ENCODE measurements around the gene RFX4. TPM values are rescaled to one million over a fixed set of nuclear protein-coding genes. Genes with fewer than 3 reads are reported as not detected.

RFX4 gene
- total and polyA plus RNA-seq, 9 of the 15 experiments (the other 6 are each of a cell fraction or from before 2014, with no cell fraction given): not detected

DNA sequence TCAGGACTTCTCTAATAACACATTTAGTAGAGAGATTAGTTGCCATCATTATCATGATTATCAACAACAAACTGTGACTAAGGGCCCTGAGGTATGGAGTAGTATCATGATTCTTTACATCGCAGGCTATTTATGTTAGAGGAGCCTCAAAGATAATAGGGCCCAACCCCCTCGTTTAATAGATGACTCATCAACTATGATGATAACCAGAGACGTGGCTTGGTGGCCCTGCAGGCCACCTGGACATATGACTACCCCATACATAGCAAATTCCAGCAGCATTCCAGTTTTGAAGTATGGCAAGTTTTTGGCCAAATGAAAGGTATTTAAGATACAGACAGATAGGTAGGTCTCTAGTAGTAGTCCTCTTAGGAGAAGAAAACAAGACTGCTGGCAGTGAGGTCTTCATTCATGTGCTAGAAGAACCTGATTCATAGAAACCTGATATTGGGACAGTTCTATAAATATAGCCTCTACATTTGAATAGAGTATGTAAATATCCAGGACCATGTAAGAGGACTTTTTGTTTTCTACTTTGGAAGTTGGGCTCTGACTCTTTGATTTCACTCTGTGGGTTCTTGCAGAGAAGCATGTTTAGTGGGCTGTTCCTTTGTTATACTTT is 197.3 kb downstream of the RFX4 start (continued):
- TF ChIP-seq, protein P1, sequence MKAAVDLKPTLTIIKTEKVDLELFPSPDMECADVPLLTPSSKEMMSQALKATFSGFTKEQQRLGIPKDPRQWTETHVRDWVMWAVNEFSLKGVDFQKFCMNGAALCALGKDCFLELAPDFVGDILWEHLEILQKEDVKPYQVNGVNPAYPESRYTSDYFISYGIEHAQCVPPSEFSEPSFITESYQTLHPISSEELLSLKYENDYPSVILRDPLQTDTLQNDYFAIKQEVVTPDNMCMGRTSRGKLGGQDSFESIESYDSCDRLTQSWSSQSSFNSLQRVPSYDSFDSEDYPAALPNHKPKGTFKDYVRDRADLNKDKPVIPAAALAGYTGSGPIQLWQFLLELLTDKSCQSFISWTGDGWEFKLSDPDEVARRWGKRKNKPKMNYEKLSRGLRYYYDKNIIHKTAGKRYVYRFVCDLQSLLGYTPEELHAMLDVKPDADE (conservative IDR thresholded peaks at IDR 0.05; ENCODE audit: control insufficient read depth, low read depth, low read length): no peak
- TF ChIP-seq MAZ (CRISPR knock-in tag; conservative IDR thresholded peaks at IDR 0.05 in 1 of 2, IDR thresholded peaks at IDR 0.05 in 1 of 2) (no peak), PRMT5 (CRISPR knock-in tag; IDR thresholded peaks at IDR 0.05) (no peak), HDAC1 (IDR thresholded peaks at IDR 0.05) (0 out of 4 replicates have a peak, but pooled peaks of 1 of the 2 experiments have one; percentile 19)
- TF ChIP-seq, protein P2, sequence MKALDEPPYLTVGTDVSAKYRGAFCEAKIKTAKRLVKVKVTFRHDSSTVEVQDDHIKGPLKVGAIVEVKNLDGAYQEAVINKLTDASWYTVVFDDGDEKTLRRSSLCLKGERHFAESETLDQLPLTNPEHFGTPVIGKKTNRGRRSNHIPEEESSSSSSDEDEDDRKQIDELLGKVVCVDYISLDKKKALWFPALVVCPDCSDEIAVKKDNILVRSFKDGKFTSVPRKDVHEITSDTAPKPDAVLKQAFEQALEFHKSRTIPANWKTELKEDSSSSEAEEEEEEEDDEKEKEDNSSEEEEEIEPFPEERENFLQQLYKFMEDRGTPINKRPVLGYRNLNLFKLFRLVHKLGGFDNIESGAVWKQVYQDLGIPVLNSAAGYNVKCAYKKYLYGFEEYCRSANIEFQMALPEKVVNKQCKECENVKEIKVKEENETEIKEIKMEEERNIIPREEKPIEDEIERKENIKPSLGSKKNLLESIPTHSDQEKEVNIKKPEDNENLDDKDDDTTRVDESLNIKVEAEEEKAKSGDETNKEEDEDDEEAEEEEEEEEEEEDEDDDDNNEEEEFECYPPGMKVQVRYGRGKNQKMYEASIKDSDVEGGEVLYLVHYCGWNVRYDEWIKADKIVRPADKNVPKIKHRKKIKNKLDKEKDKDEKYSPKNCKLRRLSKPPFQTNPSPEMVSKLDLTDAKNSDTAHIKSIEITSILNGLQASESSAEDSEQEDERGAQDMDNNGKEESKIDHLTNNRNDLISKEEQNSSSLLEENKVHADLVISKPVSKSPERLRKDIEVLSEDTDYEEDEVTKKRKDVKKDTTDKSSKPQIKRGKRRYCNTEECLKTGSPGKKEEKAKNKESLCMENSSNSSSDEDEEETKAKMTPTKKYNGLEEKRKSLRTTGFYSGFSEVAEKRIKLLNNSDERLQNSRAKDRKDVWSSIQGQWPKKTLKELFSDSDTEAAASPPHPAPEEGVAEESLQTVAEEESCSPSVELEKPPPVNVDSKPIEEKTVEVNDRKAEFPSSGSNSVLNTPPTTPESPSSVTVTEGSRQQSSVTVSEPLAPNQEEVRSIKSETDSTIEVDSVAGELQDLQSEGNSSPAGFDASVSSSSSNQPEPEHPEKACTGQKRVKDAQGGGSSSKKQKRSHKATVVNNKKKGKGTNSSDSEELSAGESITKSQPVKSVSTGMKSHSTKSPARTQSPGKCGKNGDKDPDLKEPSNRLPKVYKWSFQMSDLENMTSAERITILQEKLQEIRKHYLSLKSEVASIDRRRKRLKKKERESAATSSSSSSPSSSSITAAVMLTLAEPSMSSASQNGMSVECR (CRISPR knock-in tag; IDR thresholded peaks at IDR 0.05): no peak
